Fibroblast of mammary gland (primary cell): Measurements from ENCODE around the gene COX7A2.

ENCODE experiments used
- DNase-seq: peaks from one replicate; pipeline ENCODE4 v3.0.0-alpha.2; 2010; ENCODE audit warnings: low read depth
- H3K4me3 ChIP-seq: 2 replicates; pipeline ENCODE4 v1.5.1; 2011; ENCODE audit warnings: low read depth, mild to moderate bottlenecking, low read length, moderate library complexity; ENCODE audit not compliant: control insufficient read depth
- TF ChIP-seq, protein P1 (sequence below): conservative IDR thresholded peaks from 2 replicates; pipeline ENCODE4 v1.5.1; 2011; ENCODE audit warnings: low read depth, low read length, inconsistent platforms; ENCODE audit not compliant: control insufficient read depth, insufficient read depth

The COX7A2 gene

DNA sequence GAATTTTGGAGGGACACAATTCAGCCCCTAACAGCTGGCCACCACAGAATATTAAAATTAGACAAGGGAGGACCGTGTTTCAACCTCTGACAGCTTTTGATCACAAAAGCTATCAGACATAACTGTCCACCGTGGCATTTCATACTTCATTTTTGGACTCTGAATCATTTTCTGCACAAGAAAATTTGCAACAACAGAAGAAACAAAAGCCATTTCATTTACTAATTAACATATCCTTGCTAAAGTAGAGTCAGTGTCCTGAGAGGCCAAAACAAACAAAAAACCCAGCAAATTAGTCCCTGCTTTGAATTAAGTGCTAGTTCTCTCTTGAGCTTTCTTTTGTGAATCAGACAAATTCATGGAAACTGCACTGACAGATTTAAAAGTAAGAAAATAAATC, 20.2 kb downstream of the COX7A2 start:
- TF ChIP-seq, protein P1, sequence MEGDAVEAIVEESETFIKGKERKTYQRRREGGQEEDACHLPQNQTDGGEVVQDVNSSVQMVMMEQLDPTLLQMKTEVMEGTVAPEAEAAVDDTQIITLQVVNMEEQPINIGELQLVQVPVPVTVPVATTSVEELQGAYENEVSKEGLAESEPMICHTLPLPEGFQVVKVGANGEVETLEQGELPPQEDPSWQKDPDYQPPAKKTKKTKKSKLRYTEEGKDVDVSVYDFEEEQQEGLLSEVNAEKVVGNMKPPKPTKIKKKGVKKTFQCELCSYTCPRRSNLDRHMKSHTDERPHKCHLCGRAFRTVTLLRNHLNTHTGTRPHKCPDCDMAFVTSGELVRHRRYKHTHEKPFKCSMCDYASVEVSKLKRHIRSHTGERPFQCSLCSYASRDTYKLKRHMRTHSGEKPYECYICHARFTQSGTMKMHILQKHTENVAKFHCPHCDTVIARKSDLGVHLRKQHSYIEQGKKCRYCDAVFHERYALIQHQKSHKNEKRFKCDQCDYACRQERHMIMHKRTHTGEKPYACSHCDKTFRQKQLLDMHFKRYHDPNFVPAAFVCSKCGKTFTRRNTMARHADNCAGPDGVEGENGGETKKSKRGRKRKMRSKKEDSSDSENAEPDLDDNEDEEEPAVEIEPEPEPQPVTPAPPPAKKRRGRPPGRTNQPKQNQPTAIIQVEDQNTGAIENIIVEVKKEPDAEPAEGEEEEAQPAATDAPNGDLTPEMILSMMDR: no peak
- no peak for DNase-seq

DNA sequence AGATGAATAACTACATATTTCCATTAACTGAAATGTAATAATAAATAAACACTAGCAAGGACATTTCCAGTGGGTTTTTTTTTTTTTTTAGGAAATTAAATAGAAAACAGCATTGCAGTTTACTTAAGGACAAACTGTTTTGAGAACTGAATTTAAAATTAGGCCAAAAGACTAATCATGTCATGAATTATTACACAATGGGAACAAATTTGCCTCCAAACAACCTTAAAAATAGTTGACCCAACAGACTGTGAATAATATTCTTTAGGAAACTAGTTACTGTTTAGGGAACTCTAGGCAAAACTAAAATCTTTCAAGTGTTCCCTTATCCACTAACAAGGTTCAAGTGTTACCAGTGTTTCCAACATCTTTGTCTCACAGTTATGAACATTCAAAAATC, 21.3 kb downstream of the COX7A2 start:
- H3K4me3 ChIP-seq: no peak overlapping the region
- TF ChIP-seq, protein P1: no peak
- no peak for DNase-seq

More for the DNA sequence above, 20.2 kb downstream of the COX7A2 start:
- no peak overlapping the region for H3K4me3 ChIP-seq

DNA sequence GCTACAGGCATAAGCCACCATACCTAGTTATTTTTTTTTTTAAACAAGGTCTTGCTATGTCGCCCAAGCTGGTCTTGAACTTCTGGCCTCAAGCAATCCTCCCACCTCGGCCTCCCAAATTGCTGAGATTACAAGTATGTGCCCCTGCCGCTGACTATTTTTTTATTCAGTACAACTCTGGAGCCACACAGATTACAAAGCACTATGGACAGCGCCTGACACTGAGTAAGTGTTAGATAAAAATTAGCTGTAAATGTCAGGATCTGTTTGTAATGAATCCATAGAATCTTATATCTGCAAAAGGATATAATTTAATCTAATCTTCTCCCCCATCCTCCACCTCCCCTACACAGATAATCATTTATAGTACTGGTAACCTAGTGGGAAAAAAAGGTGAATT, 22.5 kb downstream of the COX7A2 start:
- no peak for DNase-seq
- H3K4me3 ChIP-seq: no peak overlapping the region
- TF ChIP-seq, protein P1: no peak

DNA sequence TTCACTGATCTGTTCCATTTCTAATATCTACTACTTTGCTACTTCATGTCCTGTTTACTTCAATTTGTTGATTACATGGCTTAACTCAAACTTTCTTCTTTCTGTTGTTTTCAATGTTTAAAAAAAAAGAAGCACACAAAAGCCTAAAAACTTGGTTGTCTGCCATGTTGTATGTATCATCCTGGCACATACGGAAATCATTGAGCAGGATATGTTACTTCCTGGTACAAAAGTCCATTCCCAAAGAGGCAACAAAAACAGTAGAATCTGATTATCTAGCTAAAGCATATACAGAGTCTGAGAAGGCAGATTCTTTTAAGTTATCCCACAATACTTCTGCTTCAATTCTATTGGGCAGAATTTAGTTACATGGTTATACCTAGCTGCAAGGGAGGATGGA, 23.2 kb downstream of the COX7A2 start:
- TF ChIP-seq, protein P1: no peak
- DNase-seq: peak; percentile 81
- H3K4me3 ChIP-seq: no peak overlapping the region

DNA sequence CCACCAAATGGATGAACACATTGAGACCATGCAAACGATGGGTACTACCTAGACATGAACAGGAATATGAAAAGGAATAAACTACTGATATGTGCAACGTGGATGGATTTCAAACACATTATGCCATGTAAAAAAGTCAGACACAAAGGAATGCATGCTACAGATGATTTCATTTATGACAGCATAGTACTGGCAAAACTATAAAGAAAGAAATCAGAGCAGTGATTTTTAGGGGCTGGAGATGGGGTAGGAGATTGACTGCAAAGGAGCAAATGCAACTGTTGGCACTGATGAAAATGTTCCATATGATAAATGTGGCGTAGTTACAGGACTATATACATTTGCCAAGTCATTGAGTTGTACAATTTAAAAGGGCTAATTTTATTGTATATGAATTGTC, 24.3 kb downstream of the COX7A2 start:
- DNase-seq: no peak
- TF ChIP-seq, protein P1: no peak
- H3K4me3 ChIP-seq: no peak overlapping the region

DNA sequence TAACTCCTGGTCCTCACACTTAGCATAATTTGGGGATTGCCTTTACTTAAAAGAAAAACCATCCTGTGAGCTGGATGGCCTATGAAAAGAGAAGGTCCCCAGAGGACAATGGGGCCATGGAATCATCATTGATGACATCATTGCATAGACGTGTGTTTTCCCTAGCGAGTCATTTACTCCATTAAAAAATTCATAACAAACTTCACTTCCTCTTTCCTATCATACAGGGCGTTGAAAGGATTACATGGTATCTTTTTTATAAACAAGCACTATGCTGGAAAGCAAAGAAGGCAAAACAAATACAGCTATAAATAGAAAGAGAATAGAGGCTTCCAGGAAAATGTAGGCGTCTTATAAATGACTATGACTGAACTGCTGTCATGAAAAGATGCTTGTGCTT, 26.4 kb downstream of the COX7A2 start:
- peak; percentile 91 for DNase-seq
- no peak overlapping the region for H3K4me3 ChIP-seq
- TF ChIP-seq, protein P1: no peak

DNA sequence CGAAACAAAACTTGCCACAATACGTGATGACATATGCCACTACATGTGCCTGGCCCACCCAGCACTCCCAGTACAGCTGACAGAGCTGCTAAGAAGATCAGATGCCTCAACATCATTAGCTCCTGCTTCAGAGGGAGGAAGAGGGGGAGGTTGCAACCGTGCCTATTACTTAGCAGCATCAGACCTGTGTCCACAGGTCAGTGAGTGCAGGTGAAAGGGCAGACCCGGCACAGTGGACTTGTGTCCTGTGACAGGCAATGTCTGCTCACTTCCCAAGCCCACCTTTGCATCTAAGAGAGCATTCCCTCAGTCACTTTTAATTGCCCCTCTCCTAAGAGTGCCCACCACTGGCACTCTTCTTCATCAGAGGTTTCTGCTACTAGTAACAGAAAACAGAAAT, 28.3 kb downstream of the COX7A2 start:
- no peak for DNase-seq
- H3K4me3 ChIP-seq: no peak overlapping the region
- TF ChIP-seq, protein P1: no peak
